ENCODE measurements around the gene C17orf113.

DNA sequence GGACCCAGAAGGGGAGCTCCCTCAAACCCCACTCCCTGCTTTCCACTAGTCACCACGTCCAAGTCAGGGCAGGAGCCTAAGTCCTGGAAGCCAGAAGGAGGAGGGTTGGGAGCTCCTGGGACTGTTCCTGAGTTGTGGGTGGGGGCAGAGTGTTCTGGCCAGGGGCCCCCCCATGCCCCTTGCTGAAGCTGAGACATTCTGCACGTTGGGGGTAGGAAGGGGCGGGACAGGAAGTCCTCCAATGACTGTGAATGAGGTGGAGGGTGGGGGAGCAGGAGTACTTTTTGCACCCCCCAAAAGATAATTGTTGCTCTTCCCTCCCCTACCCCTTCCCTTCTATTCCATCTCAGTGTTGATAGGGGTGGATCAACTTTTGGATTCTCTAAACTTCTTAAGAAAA, 21.4 kb upstream of the C17orf113 start:
- TF ChIP-seq, protein P1, sequence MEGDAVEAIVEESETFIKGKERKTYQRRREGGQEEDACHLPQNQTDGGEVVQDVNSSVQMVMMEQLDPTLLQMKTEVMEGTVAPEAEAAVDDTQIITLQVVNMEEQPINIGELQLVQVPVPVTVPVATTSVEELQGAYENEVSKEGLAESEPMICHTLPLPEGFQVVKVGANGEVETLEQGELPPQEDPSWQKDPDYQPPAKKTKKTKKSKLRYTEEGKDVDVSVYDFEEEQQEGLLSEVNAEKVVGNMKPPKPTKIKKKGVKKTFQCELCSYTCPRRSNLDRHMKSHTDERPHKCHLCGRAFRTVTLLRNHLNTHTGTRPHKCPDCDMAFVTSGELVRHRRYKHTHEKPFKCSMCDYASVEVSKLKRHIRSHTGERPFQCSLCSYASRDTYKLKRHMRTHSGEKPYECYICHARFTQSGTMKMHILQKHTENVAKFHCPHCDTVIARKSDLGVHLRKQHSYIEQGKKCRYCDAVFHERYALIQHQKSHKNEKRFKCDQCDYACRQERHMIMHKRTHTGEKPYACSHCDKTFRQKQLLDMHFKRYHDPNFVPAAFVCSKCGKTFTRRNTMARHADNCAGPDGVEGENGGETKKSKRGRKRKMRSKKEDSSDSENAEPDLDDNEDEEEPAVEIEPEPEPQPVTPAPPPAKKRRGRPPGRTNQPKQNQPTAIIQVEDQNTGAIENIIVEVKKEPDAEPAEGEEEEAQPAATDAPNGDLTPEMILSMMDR (IDR thresholded peaks at IDR 0.05; ENCODE audit: low read depth, low read length, poor library complexity, severe bottlenecking), result no peak
- no peak for TF ChIP-seq EZH2phosphoT487 (IDR thresholded peaks at IDR 0.05; ENCODE audit: borderline replicate concordance, low read length)

Data from DOHH2 (cell line).